ENCODE results near the gene HS3ST5. TPM values are rescaled to one million over a fixed set of nuclear protein-coding genes. Genes with fewer than 3 reads are reported as not detected.

Gene HS3ST5, protein sequence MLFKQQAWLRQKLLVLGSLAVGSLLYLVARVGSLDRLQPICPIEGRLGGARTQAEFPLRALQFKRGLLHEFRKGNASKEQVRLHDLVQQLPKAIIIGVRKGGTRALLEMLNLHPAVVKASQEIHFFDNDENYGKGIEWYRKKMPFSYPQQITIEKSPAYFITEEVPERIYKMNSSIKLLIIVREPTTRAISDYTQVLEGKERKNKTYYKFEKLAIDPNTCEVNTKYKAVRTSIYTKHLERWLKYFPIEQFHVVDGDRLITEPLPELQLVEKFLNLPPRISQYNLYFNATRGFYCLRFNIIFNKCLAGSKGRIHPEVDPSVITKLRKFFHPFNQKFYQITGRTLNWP
- total RNA-seq = 0.30 TPM

DNA sequence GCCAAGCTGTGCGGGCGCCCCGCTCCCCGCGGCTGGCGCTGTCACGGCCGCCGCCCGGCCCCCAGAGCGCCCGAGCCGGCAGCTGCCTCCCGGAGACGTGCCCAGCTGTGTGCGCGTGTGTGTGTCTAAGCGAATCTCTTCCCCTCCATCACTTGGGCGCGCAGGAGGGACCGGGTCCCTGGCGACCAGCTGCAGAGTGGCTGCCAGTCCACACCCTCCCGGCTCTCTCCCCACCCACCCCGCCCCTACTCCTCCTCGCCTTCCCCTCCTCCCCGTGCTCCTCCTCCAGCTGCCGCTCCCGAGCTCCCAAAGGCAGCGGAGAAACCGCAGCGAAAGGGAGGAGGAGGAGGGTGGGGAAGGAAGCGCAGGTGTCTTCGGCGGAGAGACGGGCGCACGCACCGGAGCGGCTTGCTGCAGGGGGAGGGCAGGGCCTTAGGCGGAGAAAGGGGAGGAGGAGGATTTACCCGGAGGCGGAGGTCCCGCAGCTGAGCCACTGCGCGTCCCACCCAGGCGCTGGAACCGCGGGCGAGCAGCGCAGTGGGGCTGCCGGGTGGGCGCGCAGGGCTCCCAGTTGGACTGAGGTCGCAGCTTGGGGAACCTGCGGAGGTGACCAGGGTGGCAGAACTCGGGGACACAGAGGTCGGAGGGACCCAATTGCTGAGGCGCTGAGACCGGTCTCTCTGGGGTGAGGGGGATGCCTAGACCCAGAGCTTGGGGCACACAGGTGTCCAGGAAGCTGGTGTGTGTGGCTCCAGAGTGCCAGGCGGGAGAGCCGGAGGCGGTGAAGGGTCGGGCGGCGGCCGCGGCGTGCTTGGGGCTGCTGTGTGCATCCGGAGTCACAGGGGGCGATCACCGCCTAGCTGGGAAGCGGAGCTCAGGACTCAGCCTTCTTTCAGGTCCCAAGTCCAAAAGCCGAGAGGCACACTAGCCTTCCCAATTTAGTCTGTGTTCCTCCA lies at the start of gene HS3ST5:
TSS of gene HS3ST5 (minus strand) at position 198 of the 956 bp plus-strand sequence. CDS start 280,178 bp downstream, outside the sequence.
- DNase-seq = no peak

DNA sequence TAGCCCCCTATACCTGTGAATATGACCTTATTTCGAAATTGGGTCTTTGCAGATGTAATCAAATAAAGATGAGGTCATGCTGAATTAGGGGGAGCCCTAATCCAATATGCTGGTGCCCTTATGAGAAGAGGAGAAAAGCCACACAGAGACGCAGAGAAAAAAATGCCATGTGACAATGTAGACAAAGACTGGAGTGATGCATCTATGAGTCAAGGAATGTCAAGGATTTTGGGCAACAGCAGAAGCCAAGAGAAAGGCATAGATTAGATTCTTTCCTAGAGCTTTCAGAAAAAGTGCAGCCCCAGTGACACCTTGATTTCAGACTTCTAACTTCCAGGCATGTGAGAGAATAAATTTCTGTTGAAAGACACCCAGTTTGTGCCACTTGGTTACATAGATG lies 47.4 kb upstream of the HS3ST5 start:
- DNase-seq = no peak

DNA sequence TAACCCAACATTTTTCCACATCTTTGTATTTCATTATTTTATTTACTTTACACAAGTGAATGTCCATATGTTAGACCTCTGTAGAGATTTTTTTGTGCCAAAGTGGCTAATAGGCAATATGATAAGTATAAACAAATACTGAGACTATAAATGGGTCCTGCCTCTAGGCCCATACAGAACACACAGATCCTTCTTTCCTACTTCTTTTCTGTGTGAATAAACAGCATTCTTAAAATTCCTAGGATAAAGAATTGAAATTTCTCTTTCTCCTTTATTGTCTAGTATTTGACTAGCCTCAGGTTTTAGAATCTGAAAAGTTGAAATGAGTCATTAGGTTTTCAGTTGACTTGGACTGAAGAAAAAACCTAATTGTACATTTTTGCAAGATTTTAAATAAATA lies 46.3 kb upstream of the HS3ST5 start:
- DNase-seq = no peak

DNA sequence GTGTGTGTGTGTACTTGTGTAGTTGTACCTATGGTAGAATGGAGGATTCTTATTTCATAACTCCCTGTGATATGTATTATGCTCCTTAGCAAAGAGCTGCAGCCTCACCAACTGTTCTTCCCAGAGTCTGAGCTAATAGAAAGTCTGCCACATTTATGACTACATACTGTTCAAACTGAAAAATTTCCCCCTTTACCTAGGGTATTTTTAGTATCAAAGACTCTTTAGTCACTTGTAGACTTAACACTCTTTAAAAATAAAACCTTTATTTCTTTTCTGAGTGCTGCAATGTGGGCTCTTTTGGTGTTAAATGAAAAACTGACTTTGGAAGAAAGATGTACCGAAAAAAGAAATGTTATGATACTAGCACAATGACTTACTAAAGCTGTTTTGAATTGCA lies 39.6 kb upstream of the HS3ST5 start:
- no peak for DNase-seq

DNA sequence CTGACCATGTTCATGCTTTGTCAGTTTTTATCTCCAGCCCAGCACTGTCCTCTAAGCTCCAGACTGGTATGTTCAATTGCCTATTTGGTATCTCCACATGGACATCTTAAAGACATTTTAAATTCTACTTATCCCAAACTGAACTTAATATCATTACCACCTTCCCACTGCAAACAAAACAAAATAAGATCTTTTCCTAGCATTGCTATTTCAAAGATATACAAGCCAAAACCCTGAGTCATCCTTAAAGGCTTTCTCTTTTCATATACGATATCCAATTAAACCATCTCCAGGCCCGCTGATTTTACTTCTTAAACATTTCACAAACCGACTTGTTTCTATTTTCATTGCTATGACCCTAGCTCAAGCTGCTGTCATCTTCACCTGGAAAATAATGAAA lies 35.1 kb upstream of the HS3ST5 start:
- DNase-seq = no peak

DNA sequence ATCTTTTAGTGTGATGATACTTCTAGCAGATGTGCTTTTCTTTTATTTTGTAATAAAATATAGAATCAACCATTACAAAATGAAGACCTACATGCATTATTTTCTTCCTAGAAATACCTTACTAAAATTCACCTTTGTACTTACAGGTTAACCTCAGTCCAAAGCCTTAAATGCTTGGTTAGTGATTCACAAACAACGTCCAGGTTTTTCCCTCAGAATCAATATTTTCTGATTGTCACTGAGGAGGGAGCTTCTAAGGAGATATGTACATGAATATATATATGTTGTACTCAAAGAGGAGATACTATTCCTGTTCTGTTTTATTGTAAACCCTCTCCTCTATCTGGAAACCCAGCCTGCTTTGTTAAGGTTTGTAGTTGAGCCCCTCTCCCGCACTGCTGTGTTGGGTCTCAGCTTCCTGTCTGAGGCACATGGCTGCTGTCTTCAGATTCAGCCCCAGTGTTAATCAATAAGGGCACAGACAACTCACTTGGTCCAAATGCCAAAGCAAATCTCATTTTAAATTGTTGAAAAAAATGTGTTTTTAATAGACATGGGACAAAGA lies 33.9 kb upstream of the HS3ST5 start:
- DNase-seq = no peak

DNA sequence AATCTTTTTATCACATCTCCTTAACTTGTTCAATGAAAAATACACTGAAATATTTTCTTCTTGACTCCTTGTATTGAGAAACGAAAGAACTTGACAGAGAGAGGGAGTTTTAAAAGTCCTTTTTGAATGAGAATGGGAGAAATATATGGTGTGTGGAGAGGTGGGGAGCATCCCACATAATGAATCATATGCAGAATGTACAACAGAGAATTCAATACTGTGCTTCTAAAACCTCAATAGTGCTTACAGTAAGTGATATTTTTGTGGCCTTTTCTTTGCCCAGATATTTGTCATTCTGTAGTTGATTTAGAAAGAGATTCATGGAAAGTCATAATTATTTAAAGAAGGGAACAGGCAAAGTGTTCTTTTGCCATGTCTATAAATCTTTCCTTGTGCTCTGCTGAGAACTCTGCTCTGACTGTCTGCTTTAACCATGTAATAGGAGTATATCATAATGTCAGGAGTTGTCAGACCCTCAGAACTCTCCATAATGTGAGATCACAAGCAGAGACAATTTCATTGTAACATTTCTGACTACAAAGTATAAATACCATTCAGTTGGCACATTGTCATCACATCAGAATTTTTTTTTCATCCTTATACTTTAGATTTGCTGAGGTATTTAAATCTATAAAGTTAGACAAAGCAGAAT lies 32.8 kb upstream of the HS3ST5 start:
- DNase-seq = no peak

DNA sequence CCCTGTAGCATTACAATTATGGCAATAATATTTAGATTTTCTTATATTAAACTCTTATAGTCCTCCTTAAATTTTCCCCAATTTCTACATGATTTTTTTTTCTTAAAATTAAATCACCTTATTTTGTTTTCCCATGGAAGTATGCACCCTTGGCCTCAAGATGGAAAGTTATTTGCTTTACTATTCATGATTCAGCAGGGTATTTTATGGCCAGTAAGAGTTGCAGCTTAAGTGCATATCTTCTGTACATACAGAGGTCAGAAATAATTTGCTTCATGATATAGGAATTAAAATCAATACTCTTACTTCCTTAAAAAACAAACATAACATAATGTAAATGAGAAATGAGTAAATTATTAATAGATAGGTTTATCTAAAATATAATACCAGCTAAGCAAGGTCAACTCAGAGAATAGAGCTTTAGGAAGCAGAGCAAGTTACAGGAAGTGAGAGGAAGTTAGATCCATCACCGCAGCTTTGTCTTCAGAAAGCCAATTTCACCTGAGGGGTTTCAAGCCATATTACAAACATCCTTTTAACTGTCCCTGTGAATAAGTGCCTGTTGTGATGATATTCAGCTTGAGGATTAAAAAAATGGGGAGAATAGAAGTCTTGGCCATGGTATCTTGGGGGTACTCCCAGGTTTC lies 24.6 kb upstream of the HS3ST5 start:
- no peak for DNase-seq

DNA sequence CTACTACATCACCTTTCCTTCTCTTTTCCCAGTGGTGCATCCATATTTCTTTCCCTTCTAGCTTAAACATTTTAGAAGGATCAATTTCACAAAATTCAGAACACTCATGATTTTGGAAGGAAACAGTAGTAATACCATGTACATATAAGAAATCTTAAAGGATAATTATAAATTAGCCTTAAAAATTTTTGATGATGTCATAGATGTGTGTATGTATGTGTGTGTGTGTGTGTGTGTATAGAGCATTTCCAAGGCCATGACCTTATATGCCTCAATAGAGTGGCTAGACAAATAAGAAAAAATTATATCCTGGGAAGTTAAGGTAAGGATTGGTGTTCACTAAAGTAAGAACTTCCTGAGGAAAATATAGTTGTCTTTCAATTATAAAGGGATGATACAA lies 24.1 kb upstream of the HS3ST5 start:
- DNase-seq = no peak

DNA sequence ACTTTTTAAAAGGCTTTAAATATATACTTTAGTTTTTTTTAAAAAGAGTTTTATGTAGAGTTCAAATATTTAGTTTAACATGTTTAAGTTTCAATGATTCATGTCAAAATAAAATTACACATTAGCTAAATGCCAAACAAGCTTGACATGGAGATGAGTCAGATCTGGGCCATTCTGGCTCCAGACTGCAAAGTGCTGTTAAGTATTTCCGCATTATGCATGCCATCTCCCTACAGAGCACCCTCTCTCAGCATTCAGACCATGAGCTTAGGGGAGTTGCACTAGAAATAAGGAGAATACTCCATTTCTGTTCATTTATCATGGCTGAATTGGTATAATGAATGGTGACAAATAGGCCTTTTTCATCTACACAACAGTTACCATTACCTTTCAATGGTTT lies 21.5 kb upstream of the HS3ST5 start:
- DNase-seq = no peak

DNA sequence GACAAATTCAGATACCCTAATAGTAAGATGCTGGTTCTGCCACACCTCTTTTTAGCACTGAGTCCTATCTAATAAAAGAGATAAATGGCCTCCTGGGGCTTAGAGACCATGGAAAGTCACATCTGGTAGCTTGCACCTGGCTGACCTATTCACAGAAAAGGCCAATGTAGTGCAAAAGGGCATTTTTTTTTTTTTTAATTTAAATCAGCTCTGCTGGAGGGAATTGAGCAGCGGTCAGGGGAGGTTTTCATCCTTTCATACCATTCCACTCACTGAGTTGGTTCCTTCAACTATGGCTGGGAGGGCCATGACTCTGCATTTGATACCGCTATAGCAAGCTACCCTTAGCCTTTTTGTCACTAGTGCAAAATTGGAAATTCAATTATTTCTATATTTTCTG lies 20.1 kb upstream of the HS3ST5 start:
- DNase-seq = no peak

DNA sequence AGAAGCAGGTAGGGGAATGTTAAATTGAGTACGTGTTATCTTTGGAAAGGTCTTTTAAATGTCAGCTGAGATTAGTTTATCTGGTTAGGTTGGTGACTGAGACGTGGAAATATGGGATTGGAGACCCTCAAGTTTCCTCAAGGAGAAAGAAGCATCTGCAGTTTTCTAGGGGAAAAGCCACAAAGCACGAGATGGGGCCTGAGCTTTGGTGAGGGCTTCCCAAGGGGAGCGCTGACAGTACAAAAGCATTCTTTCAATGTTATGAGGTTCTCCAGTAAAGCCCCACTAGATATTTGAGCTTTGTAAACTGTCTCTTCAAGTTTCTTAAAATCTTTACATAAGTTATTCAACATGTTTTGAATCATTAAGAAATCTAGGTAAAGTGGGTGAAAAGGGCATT lies 19.6 kb upstream of the HS3ST5 start:
- no peak for DNase-seq

DNA sequence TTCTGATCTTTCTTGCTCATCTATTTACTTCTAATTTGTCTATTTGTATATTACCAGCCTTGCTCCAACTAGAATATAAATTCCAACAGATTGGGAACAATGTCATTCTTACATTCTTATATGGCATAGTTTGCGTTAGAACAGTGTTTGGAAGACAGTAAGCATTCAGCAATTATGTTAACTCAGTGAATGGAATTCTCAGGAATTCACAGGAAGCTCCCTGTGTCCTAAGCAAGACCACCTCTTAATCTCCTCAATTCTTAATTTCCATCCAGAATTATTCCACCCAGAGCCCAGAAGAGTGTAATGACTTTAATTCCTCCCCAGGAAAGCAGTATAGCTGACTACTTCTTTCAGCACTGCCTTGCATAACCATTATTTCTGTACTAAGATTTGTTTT lies 18.2 kb upstream of the HS3ST5 start:
- no peak for DNase-seq

DNA sequence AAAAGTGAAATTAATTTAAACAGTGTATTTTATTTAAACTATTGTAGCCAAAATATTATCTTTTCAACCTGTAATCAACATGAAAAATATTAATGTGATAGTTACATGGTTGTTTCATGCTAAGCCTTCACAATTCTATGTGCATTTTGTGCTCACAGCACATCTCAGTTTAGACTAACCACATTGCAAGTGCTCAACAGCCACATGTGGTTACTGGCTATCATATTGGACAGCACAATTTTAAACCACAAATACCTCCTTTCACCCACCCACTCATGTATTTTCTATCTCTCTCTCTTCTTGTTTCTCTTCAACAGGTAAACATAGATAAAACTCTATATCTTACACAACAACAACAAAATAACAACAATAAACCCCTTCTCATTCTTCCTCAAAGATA lies 12.5 kb upstream of the HS3ST5 start:
- DNase-seq = no peak

DNA sequence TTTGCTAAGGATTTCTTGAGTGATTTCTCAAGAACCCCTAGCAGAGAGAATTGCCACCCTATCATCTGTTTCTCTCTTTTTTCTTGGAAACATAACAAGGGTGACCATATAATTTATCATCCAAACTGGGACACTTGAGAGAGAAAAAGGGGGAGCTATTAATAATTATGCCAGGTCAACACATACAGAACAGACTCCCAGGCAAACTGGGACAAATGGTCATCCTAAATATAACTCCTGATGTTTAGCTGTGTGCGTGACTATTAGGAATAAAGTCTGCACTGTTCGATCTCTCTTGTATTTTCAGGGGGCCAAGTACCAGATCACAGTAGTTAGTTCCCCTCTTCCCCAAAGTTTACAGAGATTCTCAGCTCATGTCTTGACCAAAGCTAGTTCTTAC lies 11.7 kb upstream of the HS3ST5 start:
- no peak for DNase-seq

DNA sequence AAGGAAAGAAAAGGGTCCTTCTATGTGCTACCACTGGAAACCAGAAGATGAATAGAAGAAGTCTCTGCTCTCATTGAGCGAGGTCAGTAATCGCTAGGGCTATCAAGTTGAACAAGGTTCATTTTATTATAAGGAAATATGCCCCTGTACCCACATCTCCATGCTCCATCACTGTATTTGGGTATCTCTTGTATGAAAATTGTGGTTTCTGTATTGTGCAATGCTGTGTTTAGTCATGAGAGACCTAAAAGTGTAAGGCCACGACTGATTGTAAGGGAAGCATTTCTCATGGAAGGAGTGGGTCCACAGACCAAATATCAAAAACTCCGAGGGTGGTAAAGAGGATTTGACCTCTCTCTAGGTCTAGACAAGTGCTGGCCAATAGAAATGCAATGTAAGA lies 3.6 kb upstream of the HS3ST5 start:
- no peak for DNase-seq

DNA sequence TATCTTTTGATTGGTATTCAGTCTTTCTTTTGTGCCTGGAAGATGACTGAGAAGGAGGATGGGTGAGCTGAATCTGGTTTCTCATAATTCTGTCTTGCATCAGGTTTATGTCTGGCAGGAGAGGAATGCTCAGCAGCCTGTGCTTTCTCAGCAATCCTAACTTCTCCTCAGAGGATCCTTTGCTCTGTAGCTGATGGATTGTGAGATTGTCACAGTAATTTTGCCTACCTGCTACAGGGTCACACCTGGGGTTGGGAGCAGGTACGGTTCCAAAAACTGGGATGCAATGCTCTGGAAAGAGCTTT lies 2.1 kb upstream of the HS3ST5 start:
- no peak for DNase-seq

DNA sequence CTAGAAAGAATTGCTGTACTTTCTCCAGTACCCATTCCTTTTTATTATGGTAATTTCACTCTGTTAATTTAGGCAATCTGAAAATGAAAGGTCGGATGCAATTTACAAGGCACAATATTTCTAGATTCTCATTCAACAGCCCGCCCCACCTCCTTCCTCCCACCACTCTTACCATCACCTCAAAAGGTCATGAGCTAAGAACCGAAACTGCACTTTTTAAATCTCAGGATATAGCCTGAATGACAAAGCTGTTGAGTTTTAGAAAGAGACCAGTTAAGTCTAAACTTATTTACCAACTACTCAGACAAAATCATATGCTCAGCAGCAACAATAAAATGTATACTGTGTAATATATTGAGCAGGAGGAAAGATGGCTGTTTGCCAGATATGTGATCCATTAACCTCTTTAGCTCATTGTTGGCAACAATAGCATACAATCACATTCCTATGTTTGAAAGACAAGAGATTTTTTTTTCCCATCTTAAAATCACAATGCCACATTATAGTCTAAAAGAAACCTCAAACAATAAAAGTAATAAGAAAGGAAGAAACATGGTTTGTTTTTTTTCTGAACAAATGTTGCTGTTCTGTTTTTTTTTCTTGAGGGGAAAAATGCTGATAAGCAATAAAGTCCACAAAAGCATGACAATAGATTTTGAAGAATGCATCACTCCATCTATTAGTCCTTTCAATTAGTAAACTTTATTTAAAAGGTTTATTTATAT lies 1.6 kb upstream of the HS3ST5 start:
- DNase-seq = no peak

DNA sequence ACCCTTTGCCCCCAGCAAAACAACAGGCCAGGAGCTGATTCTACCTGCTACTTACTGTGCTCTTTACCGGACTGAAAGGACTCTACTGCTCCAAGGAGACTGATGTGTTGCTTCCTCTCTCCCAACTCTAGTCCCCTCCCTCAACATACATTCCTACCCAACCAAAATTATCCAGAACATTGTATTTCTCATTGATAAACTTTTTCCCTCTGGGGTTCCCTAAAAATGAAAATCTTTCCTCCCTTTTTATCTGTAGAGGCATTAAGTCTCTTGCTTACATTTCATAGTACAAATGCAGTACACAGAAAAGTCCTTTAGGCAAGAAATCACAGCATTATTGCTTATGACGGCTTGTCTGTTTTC lies 940 bp upstream of the HS3ST5 start:
- DNase-seq = no peak

DNA sequence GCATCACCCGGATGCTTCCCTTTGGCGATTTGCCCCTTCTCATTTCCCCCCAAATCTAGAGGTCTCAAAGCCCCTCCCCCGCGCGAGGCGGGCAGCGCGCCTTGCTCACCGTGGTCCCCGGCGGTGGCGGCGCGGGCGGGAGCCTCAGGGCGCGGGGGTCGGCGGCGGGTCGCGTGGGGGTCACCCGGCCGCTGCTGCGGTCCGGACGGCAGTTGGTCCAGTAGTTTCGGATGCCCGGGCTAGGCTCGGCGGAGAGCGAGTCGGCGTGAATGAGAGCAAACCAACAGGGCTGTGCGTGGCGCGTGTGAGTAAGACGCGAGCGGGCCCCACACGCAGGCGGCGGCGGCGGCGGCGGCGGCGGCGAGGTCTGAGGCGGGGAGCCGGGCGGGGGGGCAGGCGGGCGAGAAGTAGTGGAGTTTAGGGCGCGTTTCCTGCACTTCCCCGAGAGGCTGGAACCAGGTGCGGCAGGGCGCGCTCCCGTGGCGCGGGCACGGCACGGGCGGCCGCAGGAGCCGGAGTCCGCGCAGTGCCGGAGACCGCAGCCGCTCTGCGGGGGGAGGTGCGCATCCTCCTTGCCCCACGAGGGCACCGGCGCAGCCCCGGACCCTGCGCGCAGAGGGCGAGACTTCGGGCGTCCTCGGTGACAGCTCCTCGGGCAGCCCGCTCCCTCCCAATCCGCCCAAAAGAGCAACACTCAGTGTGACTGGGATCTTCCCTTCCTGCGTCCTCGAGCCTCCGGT lies 567 bp downstream of the HS3ST5 start:
- no peak for DNase-seq

DNA sequence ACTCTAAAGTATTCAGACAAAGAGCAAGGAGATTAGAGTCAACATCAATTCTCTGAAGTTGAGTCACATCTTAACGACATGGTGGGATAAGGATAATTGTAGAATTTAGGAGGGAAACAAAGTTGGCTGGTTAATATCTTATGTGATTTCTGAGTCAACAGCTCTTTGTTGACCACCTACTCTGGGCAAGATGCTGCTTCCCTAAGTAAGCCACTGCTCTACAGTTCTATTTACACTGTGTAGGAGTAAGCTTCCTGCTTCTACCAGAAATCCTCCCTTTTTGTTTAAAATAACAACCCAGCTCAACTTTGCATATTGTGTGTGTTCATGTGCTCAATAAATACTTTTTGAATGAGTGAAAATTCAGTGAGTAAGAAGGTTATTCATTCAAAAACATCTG lies 3.1 kb downstream of the HS3ST5 start:
- no peak for DNase-seq

All from skin of body (tissue), 2 donors.